ENCODE results near the gene POLR3B.
A peak's percentile ranks its signal among the peaks of the same experiment; 100 is the strongest.
"Not testable (repeated sequence)": the region's sequence is repeated elsewhere in the genome, so short reads cannot be mapped to it uniquely, and the experiment has no call there.

POLR3B gene

GRCh38 chr12:106357549-106358395 lies at the start of gene POLR3B:
POLR3B (plus strand) TSS chr12:106357748; CDS start chr12:106357880, 132 bp downstream.
- H3K27ac Mint-ChIP-seq: peak within 1 kb of the TSS; percentile 94
- H3K36me3 Mint-ChIP-seq: peaks cover 4 to 5% of the 10 kb centered on the region in 2 donors
- H3K9me3 Mint-ChIP-seq: no peaks in the 10 kb centered on the region
- peaks cover 8 to 16% of the 10 kb centered on the region in 2 donors for H3K4me1 Mint-ChIP-seq
- ATAC-seq (replicated peaks) (peak; percentile 94 to 96), DNase-seq (peak; percentile 96)
- no peaks in the 10 kb centered on the region for H3K27me3 Mint-ChIP-seq
- H3K4me3 Mint-ChIP-seq: peak within 1 kb of the TSS; percentile 91 to 94

- DNase-seq (no peak), ATAC-seq (replicated peaks) (no peak)
- Mint-ChIP-seq H3K4me3 (peak overlapping the region in 1 of 2 donors; percentile 28), H3K4me1 (peaks cover 51 to 71% of the 10 kb centered on the region in 2 donors), H3K27ac (peak overlapping the region; percentile 0), H3K9me3 (no peaks in the 10 kb centered on the region), H3K27me3 (no peaks in the 10 kb centered on the region), H3K36me3 (peaks cover 7 to 11% of the 10 kb centered on the region in 2 donors)
These were observed 49.4 kb upstream of the POLR3B start for GRCh38 chr12:106308121-106308520.

- Mint-ChIP-seq H3K4me3 (peak overlapping the region in 1 of 2 donors; percentile 28), H3K4me1 (peaks cover 48 to 66% of the 10 kb centered on the region in 2 donors), H3K36me3 (peaks cover 7 to 11% of the 10 kb centered on the region in 2 donors), H3K27ac (peak overlapping the region; percentile 0), H3K9me3 (no peaks in the 10 kb centered on the region), H3K27me3 (no peaks in the 10 kb centered on the region)
- peak in 1 of 2 donors; percentile 15 for ATAC-seq (replicated peaks)
- DNase-seq: no peak
These were observed 48.9 kb upstream of the POLR3B start for GRCh38 chr12:106308611-106309010.

GRCh38 chr12:106309671-106310505 lies 47.7 kb upstream of the POLR3B start:
- Mint-ChIP-seq H3K36me3 (peaks cover 8 to 12% of the 10 kb centered on the region in 2 donors), H3K27me3 (no peaks in the 10 kb centered on the region), H3K27ac (peak overlapping the region; percentile 63), H3K4me1 (peaks cover 39 to 53% of the 10 kb centered on the region in 2 donors), H3K4me3 (peak overlapping the region in 1 of 2 donors; percentile 12), H3K9me3 (no peaks in the 10 kb centered on the region)
- DNase-seq (no peak), ATAC-seq (replicated peaks) (no peak)

- peaks cover 33 to 45% of the 10 kb centered on the region in 2 donors for H3K4me1 Mint-ChIP-seq
- no peaks in the 10 kb centered on the region for H3K27me3 Mint-ChIP-seq
These were observed 46.9 kb upstream of the POLR3B start for GRCh38 chr12:106310687-106311086.

GRCh38 chr12:106311139-106311538 lies 46.4 kb upstream of the POLR3B start:
- peak overlapping the region; percentile 73 for H3K27ac Mint-ChIP-seq
- H3K4me3 Mint-ChIP-seq: peak overlapping the region; percentile 20 to 64
- DNase-seq: no peak
- ATAC-seq (replicated peaks): peak; percentile 54 to 66
- H3K36me3 Mint-ChIP-seq: peaks cover 8 to 16% of the 10 kb centered on the region in 2 donors
- H3K4me1 Mint-ChIP-seq: peaks cover 32 to 41% of the 10 kb centered on the region in 2 donors
- no peaks in the 10 kb centered on the region for H3K27me3 Mint-ChIP-seq
- H3K9me3 Mint-ChIP-seq: no peaks in the 10 kb centered on the region

More at GRCh38 chr12:106310687-106311086, 46.9 kb upstream of the POLR3B start:
- peak overlapping the region in 1 of 2 donors; percentile 41 for H3K4me3 Mint-ChIP-seq
- H3K36me3 Mint-ChIP-seq: peaks cover 8 to 15% of the 10 kb centered on the region in 2 donors
- H3K9me3 Mint-ChIP-seq: no peaks in the 10 kb centered on the region
- H3K27ac Mint-ChIP-seq: peak overlapping the region; percentile 73
- ATAC-seq (replicated peaks) (peak; percentile 40 to 54), DNase-seq (no peak)

- not testable (repeated sequence) for ATAC-seq (replicated peaks); H3K9me3 Mint-ChIP-seq; H3K4me3 Mint-ChIP-seq; DNase-seq; H3K27ac Mint-ChIP-seq; H3K27me3 Mint-ChIP-seq
- peaks cover 15 to 26% of the 10 kb centered on the region in 2 donors for H3K36me3 Mint-ChIP-seq
- peaks cover 33 to 38% of the 10 kb centered on the region in 2 donors for H3K4me1 Mint-ChIP-seq
These were observed 44.1 kb upstream of the POLR3B start for GRCh38 chr12:106313413-106313812.

- H3K36me3 Mint-ChIP-seq: peaks cover 20 to 35% of the 10 kb centered on the region in 2 donors
- H3K4me3 Mint-ChIP-seq: no peak overlapping the region
- H3K4me1 Mint-ChIP-seq: peaks cover 16 to 17% of the 10 kb centered on the region in 2 donors
- H3K27me3 Mint-ChIP-seq: no peaks in the 10 kb centered on the region
- H3K9me3 Mint-ChIP-seq: no peaks in the 10 kb centered on the region
- no peak for ATAC-seq (replicated peaks)
- DNase-seq: no peak
- H3K27ac Mint-ChIP-seq: no peak overlapping the region
These were observed 42.0 kb upstream of the POLR3B start for GRCh38 chr12:106315523-106315922.

GRCh38 chr12:106317406-106318082 lies 40.0 kb upstream of the POLR3B start:
- Mint-ChIP-seq H3K4me3 (no peak overlapping the region), H3K36me3 (peaks cover 27 to 50% of the 10 kb centered on the region in 2 donors), H3K27ac (no peak overlapping the region), H3K27me3 (no peaks in the 10 kb centered on the region), H3K9me3 (no peaks in the 10 kb centered on the region), H3K4me1 (peaks cover 5 to 6% of the 10 kb centered on the region in 2 donors)
- ATAC-seq (replicated peaks) (no peak), DNase-seq (no peak)

- H3K9me3 Mint-ChIP-seq: no peaks in the 10 kb centered on the region
- H3K27me3 Mint-ChIP-seq: no peaks in the 10 kb centered on the region
- ATAC-seq (replicated peaks) (no peak), DNase-seq (no peak)
- H3K4me1 Mint-ChIP-seq: peaks cover 4 to 5% of the 10 kb centered on the region in 2 donors
- H3K4me3 Mint-ChIP-seq: no peak overlapping the region
- no peak overlapping the region for H3K27ac Mint-ChIP-seq
- H3K36me3 Mint-ChIP-seq: peaks cover 47 to 56% of the 10 kb centered on the region in 2 donors
These were observed 36.3 kb upstream of the POLR3B start for GRCh38 chr12:106321139-106321850.

GRCh38 chr12:106323537-106323936 lies 34.0 kb upstream of the POLR3B start:
- H3K4me1 Mint-ChIP-seq: peaks cover 0 to 2% of the 10 kb centered on the region in 2 donors
- ATAC-seq (replicated peaks) (no peak), DNase-seq (no peak)
- H3K9me3 Mint-ChIP-seq: no peaks in the 10 kb centered on the region
- H3K4me3 Mint-ChIP-seq: no peak overlapping the region
- no peaks in the 10 kb centered on the region for H3K27me3 Mint-ChIP-seq
- H3K36me3 Mint-ChIP-seq: peaks cover 43 to 57% of the 10 kb centered on the region in 2 donors
- no peak overlapping the region for H3K27ac Mint-ChIP-seq

- Mint-ChIP-seq H3K27ac (no peak overlapping the region), H3K36me3 (peaks cover 42 to 52% of the 10 kb centered on the region in 2 donors)
- no peak for ATAC-seq (replicated peaks)
These were observed 30.2 kb upstream of the POLR3B start for GRCh38 chr12:106327309-106327869.

GRCh38 chr12:106328735-106329134 lies 28.8 kb upstream of the POLR3B start:
- H3K36me3 Mint-ChIP-seq: peaks cover 43 to 57% of the 10 kb centered on the region in 2 donors
- peaks cover under 1 to 4% of the 10 kb centered on the region in 2 donors for H3K4me1 Mint-ChIP-seq
- H3K27ac Mint-ChIP-seq: no peak overlapping the region
- H3K9me3 Mint-ChIP-seq: no peaks in the 10 kb centered on the region
- no peak for ATAC-seq (replicated peaks)
- no peak overlapping the region for H3K4me3 Mint-ChIP-seq
- H3K27me3 Mint-ChIP-seq: no peaks in the 10 kb centered on the region
- no peak for DNase-seq

More at GRCh38 chr12:106327309-106327869, 30.2 kb upstream of the POLR3B start:
- no peak for DNase-seq
- Mint-ChIP-seq H3K4me3 (no peak overlapping the region), H3K27me3 (no peaks in the 10 kb centered on the region), H3K4me1 (peaks cover 0 to 2% of the 10 kb centered on the region in 2 donors), H3K9me3 (no peaks in the 10 kb centered on the region)

Data from stimulated activated naive B cell treated with anti-CD40 and anti-IgM and Interleukin-4, amounts not matched to agents 10 μg/mL and 1 μg/mL and 100 μg/mL, for 72 hours (primary cell).